ENCODE measurements around the gene MCM8.

The MCM8 gene

DNA sequence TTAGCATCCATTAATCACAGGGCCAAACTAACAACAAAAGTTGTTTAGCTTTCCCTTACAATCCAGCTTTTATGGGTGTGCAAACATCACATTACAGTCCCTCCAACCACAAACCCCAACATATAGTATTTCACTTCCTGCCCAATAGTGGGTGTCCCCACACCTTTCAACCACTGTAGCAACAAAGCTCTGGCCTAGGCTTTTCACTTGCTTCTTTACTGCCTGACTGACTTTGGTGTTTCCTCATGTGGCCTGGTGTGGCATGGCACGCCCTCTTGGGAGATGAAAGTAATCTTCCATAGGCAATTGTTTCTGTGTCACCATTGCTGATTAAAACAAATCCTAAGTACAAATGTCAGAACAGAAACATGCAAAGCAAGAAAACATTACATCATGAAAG is 46.3 kb downstream of the MCM8 start:
- H3K27ac Mint-ChIP-seq: no peak overlapping the region
- H3K4me1 Mint-ChIP-seq (ENCODE audit: low read depth): no peaks in the 10 kb centered on the region
- H3K27me3 Mint-ChIP-seq: no peaks in the 10 kb centered on the region
- H3K4me3 Mint-ChIP-seq: no peak overlapping the region
- H3K9me3 Mint-ChIP-seq: no peaks in the 10 kb centered on the region
- intact Hi-C loops (cut with micrococcal nuclease): no loop called here
- peaks cover 9% of the 10 kb centered on the region for H3K36me3 Mint-ChIP-seq (ENCODE audit: low read depth)

DNA sequence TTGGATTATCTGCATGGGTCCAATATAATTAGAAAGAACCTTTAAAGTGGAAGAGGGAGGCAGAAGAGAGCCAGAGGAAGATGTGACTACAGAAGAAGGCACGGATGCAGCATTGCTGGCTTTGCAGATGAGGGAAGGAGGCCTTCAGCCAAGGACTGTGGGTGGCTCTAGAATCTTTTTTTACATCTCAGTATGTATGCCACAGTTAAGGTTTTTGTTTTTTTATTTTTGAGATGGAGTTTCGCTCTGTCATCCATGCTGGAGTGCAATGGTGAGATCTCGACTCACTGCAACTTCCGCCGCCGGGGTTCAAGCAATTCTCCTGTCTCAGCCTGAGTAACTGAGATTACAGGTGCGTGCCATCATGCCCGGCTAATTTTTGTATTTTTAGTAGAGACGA is 49.3 kb downstream of the MCM8 start:
- no peak overlapping the region for H3K4me3 Mint-ChIP-seq
- H3K27ac Mint-ChIP-seq: no peak overlapping the region
- no peaks in the 10 kb centered on the region for H3K9me3 Mint-ChIP-seq
- no peaks in the 10 kb centered on the region for H3K27me3 Mint-ChIP-seq
- intact Hi-C loops (cut with micrococcal nuclease): no loop called here
- peaks cover 9% of the 10 kb centered on the region for H3K36me3 Mint-ChIP-seq (ENCODE audit: low read depth)
- H3K4me1 Mint-ChIP-seq (ENCODE audit: low read depth): no peaks in the 10 kb centered on the region

DNA sequence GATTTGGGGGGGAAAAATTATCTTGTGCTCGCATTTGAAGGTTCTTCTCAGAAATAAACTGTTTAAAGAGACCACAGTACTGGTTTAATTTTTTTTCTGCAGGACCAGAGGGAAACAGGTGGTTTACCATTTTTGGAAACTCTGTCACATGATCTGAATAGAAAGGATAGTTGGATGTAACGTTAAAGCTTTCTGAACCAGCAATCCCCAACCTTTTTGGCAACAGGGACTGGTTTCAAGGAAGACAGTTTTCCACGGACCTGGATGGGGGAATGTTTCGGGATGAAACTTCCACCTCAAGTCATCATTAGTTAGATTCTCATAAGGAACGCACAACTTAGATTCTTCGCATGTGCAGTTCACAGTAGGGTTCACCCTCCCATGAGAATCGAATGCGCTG is 50.4 kb downstream of the MCM8 start:
- H3K36me3 Mint-ChIP-seq (ENCODE audit: low read depth): peaks cover 1% of the 10 kb centered on the region
- H3K27ac Mint-ChIP-seq: no peak overlapping the region
- H3K9me3 Mint-ChIP-seq: no peaks in the 10 kb centered on the region
- no peaks in the 10 kb centered on the region for H3K27me3 Mint-ChIP-seq
- intact Hi-C loops (cut with micrococcal nuclease): no loop called here
- no peaks in the 10 kb centered on the region for H3K4me1 Mint-ChIP-seq (ENCODE audit: low read depth)
- no peak overlapping the region for H3K4me3 Mint-ChIP-seq

DNA sequence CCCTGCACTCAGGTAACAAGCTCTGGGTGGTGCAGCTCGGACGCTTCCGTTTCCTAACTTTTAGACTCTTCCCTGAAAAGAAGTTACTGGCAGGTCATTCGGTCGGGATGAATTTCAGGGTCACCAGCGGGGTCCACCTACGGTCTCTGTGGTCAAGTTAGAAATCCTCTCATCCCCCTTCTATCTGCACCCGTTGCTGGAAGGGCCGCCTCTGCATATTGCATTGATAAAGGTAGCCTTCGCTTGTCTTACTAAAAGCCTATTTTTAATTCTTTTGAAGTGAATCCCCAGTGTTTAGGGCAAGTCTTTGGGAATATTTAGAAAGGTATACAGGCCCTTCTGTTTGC is 56.1 kb downstream of the MCM8 start:
- H3K27me3 Mint-ChIP-seq: no peaks in the 10 kb centered on the region
- peak overlapping the region; percentile 82 for H3K27ac Mint-ChIP-seq
- peaks cover 18% of the 10 kb centered on the region for H3K36me3 Mint-ChIP-seq (ENCODE audit: low read depth)
- peak overlapping the region; percentile 87 for H3K4me3 Mint-ChIP-seq
- no peaks in the 10 kb centered on the region for H3K9me3 Mint-ChIP-seq
- intact Hi-C loops (cut with micrococcal nuclease): no loop called here
- peaks cover 34% of the 10 kb centered on the region for H3K4me1 Mint-ChIP-seq (ENCODE audit: low read depth)

DNA sequence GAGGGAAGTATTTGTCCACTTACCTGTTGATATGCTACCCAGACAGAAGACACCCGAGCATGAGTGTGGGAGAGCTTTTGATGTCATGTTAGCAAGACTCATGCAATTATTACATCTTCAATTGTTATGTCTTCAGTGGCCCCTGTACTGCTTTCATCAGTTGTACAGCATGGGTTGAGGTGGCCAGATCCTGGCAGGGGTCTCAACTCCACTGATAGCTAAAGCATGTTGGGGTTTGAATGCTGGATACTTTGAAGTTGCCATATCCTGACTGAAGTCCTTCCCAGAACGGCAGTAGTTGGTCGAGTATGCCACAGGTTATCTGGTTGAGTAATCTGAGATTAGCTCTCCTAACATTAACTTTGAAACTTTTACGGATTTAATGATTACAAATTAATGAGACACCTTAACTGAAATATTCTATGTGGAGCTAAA is 56.7 kb downstream of the MCM8 start:
- peaks cover 24% of the 10 kb centered on the region for H3K36me3 Mint-ChIP-seq (ENCODE audit: low read depth)
- no peaks in the 10 kb centered on the region for H3K9me3 Mint-ChIP-seq
- peak overlapping the region; percentile 25 for H3K27ac Mint-ChIP-seq
- peaks cover 36% of the 10 kb centered on the region for H3K4me1 Mint-ChIP-seq (ENCODE audit: low read depth)
- H3K4me3 Mint-ChIP-seq: peak overlapping the region; percentile 40
- intact Hi-C loops (cut with micrococcal nuclease): no loop called here
- no peaks in the 10 kb centered on the region for H3K27me3 Mint-ChIP-seq

DNA sequence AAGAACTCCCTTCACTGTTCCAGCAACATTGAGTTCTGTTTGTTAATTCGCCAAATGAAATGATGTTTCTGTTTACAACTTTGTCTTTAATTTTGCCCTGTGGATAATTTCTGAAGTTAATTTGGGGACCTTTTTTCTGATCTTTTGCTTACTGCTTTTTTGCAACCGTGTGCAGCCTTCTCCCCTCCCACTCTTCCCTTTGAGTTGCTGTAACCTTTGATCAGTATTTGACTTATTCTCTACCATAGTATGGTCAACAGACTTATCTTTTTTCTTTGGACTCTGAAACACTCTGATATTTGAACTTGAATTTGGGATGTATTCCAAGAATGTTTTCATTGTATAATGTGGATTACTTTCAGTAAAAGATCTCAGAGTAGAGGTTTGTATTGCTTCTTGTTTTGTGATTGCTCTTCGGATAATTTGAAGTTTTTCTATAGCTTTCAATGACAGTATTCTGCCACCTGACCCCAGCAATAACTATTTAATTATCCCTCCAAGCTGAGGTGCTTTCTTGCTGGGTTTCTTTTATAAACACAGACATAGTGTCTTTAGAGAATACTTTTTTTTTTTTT is 57.2 kb downstream of the MCM8 start:
- H3K27ac Mint-ChIP-seq: peak overlapping the region; percentile 25
- H3K27me3 Mint-ChIP-seq: no peaks in the 10 kb centered on the region
- H3K4me3 Mint-ChIP-seq: peak overlapping the region; percentile 55
- peaks cover 41% of the 10 kb centered on the region for H3K4me1 Mint-ChIP-seq (ENCODE audit: low read depth)
- H3K9me3 Mint-ChIP-seq: no peaks in the 10 kb centered on the region
- H3K36me3 Mint-ChIP-seq (ENCODE audit: low read depth): peaks cover 29% of the 10 kb centered on the region
- intact Hi-C loops (cut with micrococcal nuclease): no loop called here

DNA sequence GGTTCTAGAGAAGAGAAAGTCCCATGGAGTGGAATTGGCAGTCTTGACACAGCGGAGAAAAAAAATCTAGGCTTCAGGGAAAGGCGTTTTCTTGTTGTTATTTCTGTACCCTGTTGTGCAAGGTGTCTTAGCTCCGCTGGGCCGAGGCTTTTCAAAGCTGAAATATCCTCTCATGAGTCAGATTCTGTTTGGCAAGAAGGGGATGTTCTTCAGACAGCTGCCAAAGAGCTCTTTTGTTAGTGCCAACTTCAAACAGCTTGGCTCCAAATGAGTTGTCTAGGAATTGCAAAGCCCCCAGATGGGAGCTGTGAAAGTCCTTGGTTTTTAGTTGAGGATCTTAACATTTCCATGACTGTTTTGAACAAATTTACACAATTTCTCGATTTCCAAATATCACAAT is 57.8 kb downstream of the MCM8 start:
- Mint-ChIP-seq H3K36me3 (ENCODE audit: low read depth) (peaks cover 35% of the 10 kb centered on the region), H3K4me3 (peak overlapping the region; percentile 39), H3K27me3 (no peaks in the 10 kb centered on the region), H3K27ac (peak overlapping the region; percentile 25), H3K4me1 (ENCODE audit: low read depth) (peaks cover 45% of the 10 kb centered on the region), H3K9me3 (no peaks in the 10 kb centered on the region)
- intact Hi-C loops (cut with micrococcal nuclease): no loop called here

DNA sequence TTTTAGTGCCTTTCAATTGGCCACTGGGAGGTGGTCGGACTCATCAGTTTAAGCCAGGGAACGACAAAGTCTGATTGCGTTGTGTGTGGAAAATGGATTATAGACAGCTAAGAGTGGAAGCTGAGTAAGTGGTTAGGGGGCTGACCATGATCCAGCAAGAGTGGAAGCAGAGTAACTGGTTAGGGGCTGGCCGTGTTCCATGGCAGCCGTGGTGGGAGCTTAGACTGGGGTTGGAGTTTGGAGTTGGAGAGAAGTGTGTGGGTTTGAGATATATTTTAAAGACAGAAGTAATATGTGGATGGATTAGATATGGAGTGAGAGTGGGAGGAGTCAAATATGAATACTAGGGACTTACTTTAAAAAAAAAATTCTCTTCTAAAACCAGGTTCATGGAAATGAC is 61.7 kb downstream of the MCM8 start:
- Mint-ChIP-seq H3K4me1 (ENCODE audit: low read depth) (peaks cover 62% of the 10 kb centered on the region), H3K36me3 (ENCODE audit: low read depth) (peaks cover 69% of the 10 kb centered on the region), H3K27me3 (no peaks in the 10 kb centered on the region), H3K9me3 (no peaks in the 10 kb centered on the region), H3K27ac (no peak overlapping the region), H3K4me3 (no peak overlapping the region)
- intact Hi-C loops (cut with micrococcal nuclease): no loop called here

DNA sequence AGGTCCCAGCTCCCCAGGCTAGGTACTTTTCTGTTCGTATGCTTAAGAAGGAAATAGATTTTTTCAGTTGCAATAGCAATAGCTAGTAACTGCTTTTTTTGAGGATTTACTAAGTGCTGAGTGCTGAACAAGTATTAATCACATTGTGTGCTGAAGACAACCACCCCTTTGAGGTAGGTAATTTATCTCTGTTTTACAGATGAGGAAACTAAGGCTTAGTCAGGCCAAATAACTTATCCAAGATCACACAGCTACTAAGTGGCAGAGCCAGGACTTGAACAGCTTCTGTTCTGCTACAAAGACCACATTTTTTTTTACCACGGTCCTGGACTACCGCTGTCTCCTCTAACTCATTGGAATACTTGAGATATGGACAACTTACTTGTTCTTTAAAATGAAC is 63.6 kb downstream of the MCM8 start:
- Mint-ChIP-seq H3K27me3 (no peaks in the 10 kb centered on the region), H3K27ac (no peak overlapping the region), H3K4me1 (ENCODE audit: low read depth) (peaks cover 44% of the 10 kb centered on the region), H3K36me3 (ENCODE audit: low read depth) (peaks cover 83% of the 10 kb centered on the region), H3K9me3 (no peaks in the 10 kb centered on the region), H3K4me3 (no peak overlapping the region)
- intact Hi-C loops (cut with micrococcal nuclease): no loop called here

DNA sequence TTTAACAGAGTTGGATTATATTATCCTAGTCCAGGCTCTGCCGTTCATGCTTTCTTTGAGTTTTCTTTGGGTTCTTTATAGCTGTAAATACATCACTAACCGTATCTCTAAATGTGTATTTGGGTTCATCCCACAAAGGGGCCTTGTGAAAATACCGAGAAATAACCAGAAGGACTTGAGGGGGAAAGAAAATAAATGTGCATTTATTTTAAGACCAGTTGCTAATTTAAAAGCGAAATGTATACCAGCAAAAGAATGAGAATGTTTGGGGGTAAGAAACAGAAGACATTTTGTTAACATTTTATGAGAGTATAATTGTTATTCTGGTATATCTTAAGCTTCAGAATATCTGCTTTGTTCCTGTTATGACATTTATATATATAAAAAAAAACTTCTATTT is 64.5 kb downstream of the MCM8 start:
- intact Hi-C loops (cut with micrococcal nuclease): no loop called here
- H3K9me3 Mint-ChIP-seq: no peaks in the 10 kb centered on the region
- no peak overlapping the region for H3K4me3 Mint-ChIP-seq
- peaks cover 88% of the 10 kb centered on the region for H3K36me3 Mint-ChIP-seq (ENCODE audit: low read depth)
- H3K27ac Mint-ChIP-seq: no peak overlapping the region
- H3K27me3 Mint-ChIP-seq: no peaks in the 10 kb centered on the region
- H3K4me1 Mint-ChIP-seq (ENCODE audit: low read depth): peaks cover 41% of the 10 kb centered on the region

DNA sequence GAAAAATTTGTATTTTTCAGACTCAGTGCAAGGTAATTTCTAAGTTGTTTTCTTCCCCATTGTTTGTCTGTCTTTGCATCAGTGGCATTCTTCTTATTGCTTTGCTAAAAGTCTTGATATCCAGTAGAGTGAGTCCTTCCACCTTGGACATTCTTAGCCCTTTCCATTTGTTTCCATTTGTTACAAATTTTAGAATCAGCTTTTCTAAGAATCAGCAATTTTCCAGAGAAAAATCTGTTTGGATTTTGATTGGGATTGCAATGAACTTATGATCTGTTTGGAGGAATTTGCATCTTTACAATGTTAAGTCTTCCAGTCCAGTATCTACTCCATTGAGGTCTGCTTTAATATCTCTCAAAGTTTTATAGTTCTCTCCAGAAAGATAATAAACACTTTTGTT is 67.0 kb downstream of the MCM8 start:
- peaks cover 82% of the 10 kb centered on the region for H3K36me3 Mint-ChIP-seq (ENCODE audit: low read depth)
- peaks cover 25% of the 10 kb centered on the region for H3K4me1 Mint-ChIP-seq (ENCODE audit: low read depth)
- no peaks in the 10 kb centered on the region for H3K27me3 Mint-ChIP-seq
- H3K9me3 Mint-ChIP-seq: no peaks in the 10 kb centered on the region
- intact Hi-C loops (cut with micrococcal nuclease): no loop called here
- no peak overlapping the region for H3K27ac Mint-ChIP-seq
- no peak overlapping the region for H3K4me3 Mint-ChIP-seq

DNA sequence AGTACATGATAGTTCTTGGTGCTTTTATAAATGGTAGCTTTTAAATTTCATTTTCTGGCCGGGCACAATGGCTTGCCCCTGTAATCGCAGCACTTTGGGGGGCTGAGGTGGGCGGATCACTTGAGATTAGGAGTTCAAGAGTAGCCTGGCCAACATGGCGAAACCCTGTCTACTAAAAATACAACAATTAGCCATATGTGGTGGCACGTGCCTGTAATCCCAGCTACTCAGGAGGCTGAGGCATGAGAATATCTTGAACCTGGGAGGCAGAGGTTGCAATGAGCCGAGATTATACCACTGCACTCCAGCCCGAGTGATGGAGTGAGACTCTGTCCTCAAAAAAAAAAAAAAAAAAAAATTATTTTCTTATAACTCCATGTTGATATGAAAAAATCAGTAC is 67.4 kb downstream of the MCM8 start:
- H3K27me3 Mint-ChIP-seq: no peaks in the 10 kb centered on the region
- H3K9me3 Mint-ChIP-seq: no peaks in the 10 kb centered on the region
- peaks cover 22% of the 10 kb centered on the region for H3K4me1 Mint-ChIP-seq (ENCODE audit: low read depth)
- intact Hi-C loops (cut with micrococcal nuclease): no loop called here
- no peak overlapping the region for H3K27ac Mint-ChIP-seq
- no peak overlapping the region for H3K4me3 Mint-ChIP-seq
- peaks cover 82% of the 10 kb centered on the region for H3K36me3 Mint-ChIP-seq (ENCODE audit: low read depth)

DNA sequence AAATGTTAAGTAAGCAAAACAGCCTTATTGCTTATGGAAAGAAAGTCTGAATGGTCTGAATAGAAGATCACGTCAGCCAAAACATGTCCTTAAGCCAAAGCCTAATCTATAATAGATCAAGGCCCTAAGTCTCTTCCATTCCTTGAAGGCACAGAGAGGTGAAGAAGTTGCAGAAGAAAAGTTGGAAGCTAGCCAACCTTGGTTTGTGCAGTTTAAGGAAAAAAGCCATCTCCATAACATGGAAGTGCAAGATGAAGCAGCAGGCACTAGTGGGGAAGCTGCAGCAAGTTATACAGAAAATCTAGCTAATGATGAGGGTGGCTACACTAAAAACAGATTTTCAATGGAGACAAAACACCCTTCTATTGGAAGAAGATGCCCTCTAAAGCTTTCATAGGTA is 74.3 kb downstream of the MCM8 start:
- no peaks in the 10 kb centered on the region for H3K27me3 Mint-ChIP-seq

DNA sequence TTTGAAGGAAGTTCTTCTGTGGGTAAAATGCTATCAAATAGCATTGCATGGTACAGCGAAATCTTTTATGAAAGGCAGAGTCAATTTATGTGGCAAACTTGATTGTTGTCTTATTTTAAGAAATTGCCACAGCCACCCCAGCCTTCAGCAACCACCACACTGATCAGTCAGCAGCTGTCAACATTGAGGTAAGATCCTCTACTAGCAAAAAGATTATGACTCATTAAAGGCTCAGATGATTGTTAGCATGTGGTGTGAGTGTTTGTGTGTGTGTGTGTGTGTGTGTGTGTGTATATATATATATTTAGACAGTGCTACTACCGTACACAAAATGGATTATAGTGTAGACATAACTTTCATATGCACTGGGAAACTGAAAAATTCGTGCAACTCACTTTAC is 75.6 kb downstream of the MCM8 start:
- Mint-ChIP-seq H3K36me3 (ENCODE audit: low read depth) (peaks cover 66% of the 10 kb centered on the region), H3K27me3 (no peaks in the 10 kb centered on the region), H3K4me3 (no peak overlapping the region), H3K27ac (no peak overlapping the region), H3K4me1 (ENCODE audit: low read depth) (peaks cover 16% of the 10 kb centered on the region), H3K9me3 (no peaks in the 10 kb centered on the region)
- intact Hi-C loops (cut with micrococcal nuclease): no loop called here

More for the DNA sequence above, 74.3 kb downstream of the MCM8 start:
- H3K9me3 Mint-ChIP-seq: no peaks in the 10 kb centered on the region
- H3K27ac Mint-ChIP-seq: no peak overlapping the region
- no peak overlapping the region for H3K4me3 Mint-ChIP-seq
- intact Hi-C loops (cut with micrococcal nuclease): no loop called here
- peaks cover 16% of the 10 kb centered on the region for H3K4me1 Mint-ChIP-seq (ENCODE audit: low read depth)
- peaks cover 66% of the 10 kb centered on the region for H3K36me3 Mint-ChIP-seq (ENCODE audit: low read depth)

DNA sequence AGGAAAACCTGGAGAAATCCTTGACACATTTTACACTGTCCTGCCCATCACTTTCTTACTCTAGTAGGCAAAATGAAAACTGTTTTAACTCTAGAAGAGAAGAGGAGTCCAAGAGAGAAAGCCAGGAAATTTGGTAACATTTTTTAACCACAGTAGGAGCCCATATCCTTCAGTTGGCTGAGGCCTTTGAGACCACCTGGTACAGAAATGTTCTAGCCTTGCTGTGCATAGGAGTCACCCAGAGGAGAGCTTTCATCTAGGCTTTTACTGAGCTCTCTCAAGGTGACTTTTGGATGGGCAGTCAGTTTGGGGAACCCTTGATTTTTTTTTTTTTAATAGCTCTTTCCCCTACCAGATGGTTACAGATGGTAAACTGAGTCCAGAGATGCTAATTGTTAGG is 78.4 kb downstream of the MCM8 start:
- no peaks in the 10 kb centered on the region for H3K27me3 Mint-ChIP-seq
- no peaks in the 10 kb centered on the region for H3K9me3 Mint-ChIP-seq
- intact Hi-C loops (cut with micrococcal nuclease): no loop called here
- peaks cover 62% of the 10 kb centered on the region for H3K36me3 Mint-ChIP-seq (ENCODE audit: low read depth)
- H3K4me1 Mint-ChIP-seq (ENCODE audit: low read depth): peaks cover 16% of the 10 kb centered on the region
- H3K4me3 Mint-ChIP-seq: no peak overlapping the region
- H3K27ac Mint-ChIP-seq: no peak overlapping the region
